Keratinocyte (primary cell): Measurements from ENCODE around the gene METTL24.

Experiments
- EZH2 ChIP-seq: IDR thresholded peaks from one replicate; pipeline ENCODE4 v1.6.1; 2012; ENCODE audit warnings: inconsistent platforms, mild to moderate bottlenecking, low read length, moderate library complexity
- TF ChIP-seq, protein P1 (sequence below), 3 experiments: IDR thresholded peaks in 1 of 3; conservative IDR thresholded peaks in 1 of 3; optimal IDR thresholded peaks in 1 of 3; 2 replicates in 2 of 3; 3 replicates in 1 of 3; pipeline versions ENCODE3 to v1.5.1; 2011; ENCODE audit warnings: low read length in 3 of 3, mild to moderate bottlenecking in 3 of 3, moderate library complexity in 2 of 3, control low read depth in 1 of 3, inconsistent platforms in 1 of 3; ENCODE audit not compliant: insufficient read depth in 2 of 3; ENCODE audit errors: extremely low read depth in 1 of 3

DNA sequence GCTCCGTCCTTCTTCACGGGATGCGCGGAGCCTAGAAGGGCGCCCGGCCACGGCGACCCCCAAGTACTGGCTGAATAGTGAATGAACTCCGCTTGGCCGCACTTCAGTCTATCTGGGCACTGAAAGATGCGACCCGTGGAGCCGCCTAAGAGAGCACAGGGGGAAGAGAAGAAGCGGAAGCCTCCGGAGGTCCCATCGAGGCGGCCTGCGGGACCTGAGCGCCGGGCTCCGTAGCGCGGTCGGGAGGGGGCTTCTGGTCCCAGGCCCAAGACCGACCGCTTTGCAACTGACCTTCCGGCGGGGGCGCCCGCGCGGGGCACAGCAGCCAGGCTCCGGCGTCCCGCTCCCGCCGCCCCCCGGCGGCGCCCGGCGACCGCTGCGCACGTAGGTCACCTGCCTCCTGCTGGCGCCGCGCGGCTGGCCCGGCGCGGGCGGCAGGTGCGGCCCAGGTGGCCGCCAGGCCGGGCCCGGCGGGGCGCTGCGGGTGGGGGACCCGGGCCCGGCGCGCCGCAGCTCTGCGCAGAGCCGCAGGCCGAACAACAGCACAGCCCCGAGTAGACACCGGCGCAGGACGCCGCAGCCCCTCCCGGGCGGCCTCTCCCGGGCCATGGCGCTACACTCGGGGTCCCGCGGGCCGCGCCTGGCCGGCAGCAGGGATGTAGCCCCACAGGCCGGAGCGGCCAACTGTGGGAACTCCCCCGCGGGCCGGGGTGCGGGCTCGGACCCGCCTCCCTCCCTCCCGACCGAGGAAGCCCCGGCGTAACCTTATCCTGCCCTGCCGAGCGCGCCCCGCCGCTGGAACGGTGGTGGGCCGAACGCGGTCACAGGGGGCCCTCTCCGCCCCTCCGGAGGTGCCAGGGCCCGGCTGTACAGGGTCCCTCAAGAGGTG, at the start of gene METTL24:
- TF ChIP-seq, protein P1, sequence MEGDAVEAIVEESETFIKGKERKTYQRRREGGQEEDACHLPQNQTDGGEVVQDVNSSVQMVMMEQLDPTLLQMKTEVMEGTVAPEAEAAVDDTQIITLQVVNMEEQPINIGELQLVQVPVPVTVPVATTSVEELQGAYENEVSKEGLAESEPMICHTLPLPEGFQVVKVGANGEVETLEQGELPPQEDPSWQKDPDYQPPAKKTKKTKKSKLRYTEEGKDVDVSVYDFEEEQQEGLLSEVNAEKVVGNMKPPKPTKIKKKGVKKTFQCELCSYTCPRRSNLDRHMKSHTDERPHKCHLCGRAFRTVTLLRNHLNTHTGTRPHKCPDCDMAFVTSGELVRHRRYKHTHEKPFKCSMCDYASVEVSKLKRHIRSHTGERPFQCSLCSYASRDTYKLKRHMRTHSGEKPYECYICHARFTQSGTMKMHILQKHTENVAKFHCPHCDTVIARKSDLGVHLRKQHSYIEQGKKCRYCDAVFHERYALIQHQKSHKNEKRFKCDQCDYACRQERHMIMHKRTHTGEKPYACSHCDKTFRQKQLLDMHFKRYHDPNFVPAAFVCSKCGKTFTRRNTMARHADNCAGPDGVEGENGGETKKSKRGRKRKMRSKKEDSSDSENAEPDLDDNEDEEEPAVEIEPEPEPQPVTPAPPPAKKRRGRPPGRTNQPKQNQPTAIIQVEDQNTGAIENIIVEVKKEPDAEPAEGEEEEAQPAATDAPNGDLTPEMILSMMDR (optimal IDR thresholded peaks at IDR 0.05 in 1 of 3, IDR thresholded peaks at IDR 0.05 in 1 of 3, conservative IDR thresholded peaks at IDR 0.05 in 1 of 3; ENCODE audit: extremely low read depth in 1 of 3, insufficient read depth in 2 of 3, low read length in 3 of 3): no peak
- no peak for TF ChIP-seq EZH2
